GM23338 (cell line): Measurements from ENCODE around the gene TET2.

Experiments used
- CREB1 ChIP-seq: fragments of 250-450 bp; sonication (Bioruptor Pico); IDR thresholded peaks from 2 replicates; pipeline ENCODE4 v1.5.0; 2020; ENCODE audit warnings: low read depth, mild to moderate bottlenecking, moderate library complexity
- EZH2 ChIP-seq: fragments of 200-600 bp; sonication (generic); IDR thresholded peaks from one replicate; pipeline ENCODE4 v1.8.0; 2017; ENCODE audit warnings: antibody characterized with exemption, mild to moderate bottlenecking, low read depth; ENCODE audit not compliant: unreplicated experiment
- EZH2phosphoT487 ChIP-seq: fragments of 200-600 bp; sonication (generic); IDR thresholded peaks from one replicate; pipeline ENCODE4 v1.8.1; 2018; ENCODE audit warnings: antibody characterized with exemption; ENCODE audit not compliant: unreplicated experiment
- JUNB ChIP-seq: IDR thresholded peaks from one replicate; pipeline ENCODE4 v1.6.1; 2016; ENCODE audit warnings: antibody characterized with exemption; ENCODE audit not compliant: unreplicated experiment
- NANOG ChIP-seq: IDR thresholded peaks from 2 replicates; pipeline ENCODE4 v1.6.1; 2016; ENCODE audit warnings: antibody characterized with exemption, borderline replicate concordance
- POLR2AphosphoS5 ChIP-seq: IDR thresholded peaks from 2 replicates; pipeline ENCODE4 v1.6.1; 2016; ENCODE audit warnings: antibody characterized with exemption, low read depth
- TF ChIP-seq, protein P1 (sequence below), 2 experiments: fragments of 200-600 bp in 1 of 2; sonication (generic) in 1 of 2; conservative IDR thresholded peaks; 2 replicates each; pipeline versions ENCODE4 v1.5.1 to v1.6.1; 2016 to 2017; ENCODE audit warnings: antibody characterized with exemption in 2 of 2, low read depth in 2 of 2, mild to moderate bottlenecking in 2 of 2, moderate library complexity in 1 of 2
- TF ChIP-seq, protein P2 (sequence below): IDR thresholded peaks from one replicate; pipeline ENCODE4 v1.6.1; 2018; ENCODE audit warnings: antibody characterized with exemption; ENCODE audit not compliant: unreplicated experiment
- TF ChIP-seq, protein P3 (sequence below): IDR thresholded peaks from 2 replicates; pipeline ENCODE4 v1.6.1; 2016; ENCODE audit warnings: antibody characterized with exemption
- TF ChIP-seq, protein P4 (sequence below): fragments of 250-450 bp; sonication (Bioruptor Pico); IDR thresholded peaks from 2 replicates; pipeline ENCODE4 v1.5.0; 2020; ENCODE audit warnings: mild to moderate bottlenecking, moderate library complexity

DNA sequence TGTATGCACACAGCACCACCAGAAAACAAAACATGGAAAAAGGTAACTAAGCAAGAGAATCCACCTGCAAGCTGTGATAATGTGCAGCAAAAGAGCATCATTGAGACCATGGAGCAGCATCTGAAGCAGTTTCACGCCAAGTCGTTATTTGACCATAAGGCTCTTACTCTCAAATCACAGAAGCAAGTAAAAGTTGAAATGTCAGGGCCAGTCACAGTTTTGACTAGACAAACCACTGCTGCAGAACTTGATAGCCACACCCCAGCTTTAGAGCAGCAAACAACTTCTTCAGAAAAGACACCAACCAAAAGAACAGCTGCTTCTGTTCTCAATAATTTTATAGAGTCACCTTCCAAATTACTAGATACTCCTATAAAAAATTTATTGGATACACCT, 90.2 kb downstream of the TET2 start:
- no peak for TF ChIP-seq POLR2AphosphoS5
- TF ChIP-seq, protein P1, sequence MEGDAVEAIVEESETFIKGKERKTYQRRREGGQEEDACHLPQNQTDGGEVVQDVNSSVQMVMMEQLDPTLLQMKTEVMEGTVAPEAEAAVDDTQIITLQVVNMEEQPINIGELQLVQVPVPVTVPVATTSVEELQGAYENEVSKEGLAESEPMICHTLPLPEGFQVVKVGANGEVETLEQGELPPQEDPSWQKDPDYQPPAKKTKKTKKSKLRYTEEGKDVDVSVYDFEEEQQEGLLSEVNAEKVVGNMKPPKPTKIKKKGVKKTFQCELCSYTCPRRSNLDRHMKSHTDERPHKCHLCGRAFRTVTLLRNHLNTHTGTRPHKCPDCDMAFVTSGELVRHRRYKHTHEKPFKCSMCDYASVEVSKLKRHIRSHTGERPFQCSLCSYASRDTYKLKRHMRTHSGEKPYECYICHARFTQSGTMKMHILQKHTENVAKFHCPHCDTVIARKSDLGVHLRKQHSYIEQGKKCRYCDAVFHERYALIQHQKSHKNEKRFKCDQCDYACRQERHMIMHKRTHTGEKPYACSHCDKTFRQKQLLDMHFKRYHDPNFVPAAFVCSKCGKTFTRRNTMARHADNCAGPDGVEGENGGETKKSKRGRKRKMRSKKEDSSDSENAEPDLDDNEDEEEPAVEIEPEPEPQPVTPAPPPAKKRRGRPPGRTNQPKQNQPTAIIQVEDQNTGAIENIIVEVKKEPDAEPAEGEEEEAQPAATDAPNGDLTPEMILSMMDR (conservative IDR thresholded peaks at IDR 0.05; ENCODE audit: low read depth in 2 of 2), result no peak
- TF ChIP-seq EZH2, result no peak
- TF ChIP-seq, protein P2, sequence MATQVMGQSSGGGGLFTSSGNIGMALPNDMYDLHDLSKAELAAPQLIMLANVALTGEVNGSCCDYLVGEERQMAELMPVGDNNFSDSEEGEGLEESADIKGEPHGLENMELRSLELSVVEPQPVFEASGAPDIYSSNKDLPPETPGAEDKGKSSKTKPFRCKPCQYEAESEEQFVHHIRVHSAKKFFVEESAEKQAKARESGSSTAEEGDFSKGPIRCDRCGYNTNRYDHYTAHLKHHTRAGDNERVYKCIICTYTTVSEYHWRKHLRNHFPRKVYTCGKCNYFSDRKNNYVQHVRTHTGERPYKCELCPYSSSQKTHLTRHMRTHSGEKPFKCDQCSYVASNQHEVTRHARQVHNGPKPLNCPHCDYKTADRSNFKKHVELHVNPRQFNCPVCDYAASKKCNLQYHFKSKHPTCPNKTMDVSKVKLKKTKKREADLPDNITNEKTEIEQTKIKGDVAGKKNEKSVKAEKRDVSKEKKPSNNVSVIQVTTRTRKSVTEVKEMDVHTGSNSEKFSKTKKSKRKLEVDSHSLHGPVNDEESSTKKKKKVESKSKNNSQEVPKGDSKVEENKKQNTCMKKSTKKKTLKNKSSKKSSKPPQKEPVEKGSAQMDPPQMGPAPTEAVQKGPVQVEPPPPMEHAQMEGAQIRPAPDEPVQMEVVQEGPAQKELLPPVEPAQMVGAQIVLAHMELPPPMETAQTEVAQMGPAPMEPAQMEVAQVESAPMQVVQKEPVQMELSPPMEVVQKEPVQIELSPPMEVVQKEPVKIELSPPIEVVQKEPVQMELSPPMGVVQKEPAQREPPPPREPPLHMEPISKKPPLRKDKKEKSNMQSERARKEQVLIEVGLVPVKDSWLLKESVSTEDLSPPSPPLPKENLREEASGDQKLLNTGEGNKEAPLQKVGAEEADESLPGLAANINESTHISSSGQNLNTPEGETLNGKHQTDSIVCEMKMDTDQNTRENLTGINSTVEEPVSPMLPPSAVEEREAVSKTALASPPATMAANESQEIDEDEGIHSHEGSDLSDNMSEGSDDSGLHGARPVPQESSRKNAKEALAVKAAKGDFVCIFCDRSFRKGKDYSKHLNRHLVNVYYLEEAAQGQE, result no peak
- TF ChIP-seq, protein P3, sequence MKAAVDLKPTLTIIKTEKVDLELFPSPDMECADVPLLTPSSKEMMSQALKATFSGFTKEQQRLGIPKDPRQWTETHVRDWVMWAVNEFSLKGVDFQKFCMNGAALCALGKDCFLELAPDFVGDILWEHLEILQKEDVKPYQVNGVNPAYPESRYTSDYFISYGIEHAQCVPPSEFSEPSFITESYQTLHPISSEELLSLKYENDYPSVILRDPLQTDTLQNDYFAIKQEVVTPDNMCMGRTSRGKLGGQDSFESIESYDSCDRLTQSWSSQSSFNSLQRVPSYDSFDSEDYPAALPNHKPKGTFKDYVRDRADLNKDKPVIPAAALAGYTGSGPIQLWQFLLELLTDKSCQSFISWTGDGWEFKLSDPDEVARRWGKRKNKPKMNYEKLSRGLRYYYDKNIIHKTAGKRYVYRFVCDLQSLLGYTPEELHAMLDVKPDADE, result no peak
- no peak for TF ChIP-seq CREB1
- no peak for TF ChIP-seq EZH2phosphoT487
- TF ChIP-seq JUNB, result no peak
- TF ChIP-seq, protein P4, sequence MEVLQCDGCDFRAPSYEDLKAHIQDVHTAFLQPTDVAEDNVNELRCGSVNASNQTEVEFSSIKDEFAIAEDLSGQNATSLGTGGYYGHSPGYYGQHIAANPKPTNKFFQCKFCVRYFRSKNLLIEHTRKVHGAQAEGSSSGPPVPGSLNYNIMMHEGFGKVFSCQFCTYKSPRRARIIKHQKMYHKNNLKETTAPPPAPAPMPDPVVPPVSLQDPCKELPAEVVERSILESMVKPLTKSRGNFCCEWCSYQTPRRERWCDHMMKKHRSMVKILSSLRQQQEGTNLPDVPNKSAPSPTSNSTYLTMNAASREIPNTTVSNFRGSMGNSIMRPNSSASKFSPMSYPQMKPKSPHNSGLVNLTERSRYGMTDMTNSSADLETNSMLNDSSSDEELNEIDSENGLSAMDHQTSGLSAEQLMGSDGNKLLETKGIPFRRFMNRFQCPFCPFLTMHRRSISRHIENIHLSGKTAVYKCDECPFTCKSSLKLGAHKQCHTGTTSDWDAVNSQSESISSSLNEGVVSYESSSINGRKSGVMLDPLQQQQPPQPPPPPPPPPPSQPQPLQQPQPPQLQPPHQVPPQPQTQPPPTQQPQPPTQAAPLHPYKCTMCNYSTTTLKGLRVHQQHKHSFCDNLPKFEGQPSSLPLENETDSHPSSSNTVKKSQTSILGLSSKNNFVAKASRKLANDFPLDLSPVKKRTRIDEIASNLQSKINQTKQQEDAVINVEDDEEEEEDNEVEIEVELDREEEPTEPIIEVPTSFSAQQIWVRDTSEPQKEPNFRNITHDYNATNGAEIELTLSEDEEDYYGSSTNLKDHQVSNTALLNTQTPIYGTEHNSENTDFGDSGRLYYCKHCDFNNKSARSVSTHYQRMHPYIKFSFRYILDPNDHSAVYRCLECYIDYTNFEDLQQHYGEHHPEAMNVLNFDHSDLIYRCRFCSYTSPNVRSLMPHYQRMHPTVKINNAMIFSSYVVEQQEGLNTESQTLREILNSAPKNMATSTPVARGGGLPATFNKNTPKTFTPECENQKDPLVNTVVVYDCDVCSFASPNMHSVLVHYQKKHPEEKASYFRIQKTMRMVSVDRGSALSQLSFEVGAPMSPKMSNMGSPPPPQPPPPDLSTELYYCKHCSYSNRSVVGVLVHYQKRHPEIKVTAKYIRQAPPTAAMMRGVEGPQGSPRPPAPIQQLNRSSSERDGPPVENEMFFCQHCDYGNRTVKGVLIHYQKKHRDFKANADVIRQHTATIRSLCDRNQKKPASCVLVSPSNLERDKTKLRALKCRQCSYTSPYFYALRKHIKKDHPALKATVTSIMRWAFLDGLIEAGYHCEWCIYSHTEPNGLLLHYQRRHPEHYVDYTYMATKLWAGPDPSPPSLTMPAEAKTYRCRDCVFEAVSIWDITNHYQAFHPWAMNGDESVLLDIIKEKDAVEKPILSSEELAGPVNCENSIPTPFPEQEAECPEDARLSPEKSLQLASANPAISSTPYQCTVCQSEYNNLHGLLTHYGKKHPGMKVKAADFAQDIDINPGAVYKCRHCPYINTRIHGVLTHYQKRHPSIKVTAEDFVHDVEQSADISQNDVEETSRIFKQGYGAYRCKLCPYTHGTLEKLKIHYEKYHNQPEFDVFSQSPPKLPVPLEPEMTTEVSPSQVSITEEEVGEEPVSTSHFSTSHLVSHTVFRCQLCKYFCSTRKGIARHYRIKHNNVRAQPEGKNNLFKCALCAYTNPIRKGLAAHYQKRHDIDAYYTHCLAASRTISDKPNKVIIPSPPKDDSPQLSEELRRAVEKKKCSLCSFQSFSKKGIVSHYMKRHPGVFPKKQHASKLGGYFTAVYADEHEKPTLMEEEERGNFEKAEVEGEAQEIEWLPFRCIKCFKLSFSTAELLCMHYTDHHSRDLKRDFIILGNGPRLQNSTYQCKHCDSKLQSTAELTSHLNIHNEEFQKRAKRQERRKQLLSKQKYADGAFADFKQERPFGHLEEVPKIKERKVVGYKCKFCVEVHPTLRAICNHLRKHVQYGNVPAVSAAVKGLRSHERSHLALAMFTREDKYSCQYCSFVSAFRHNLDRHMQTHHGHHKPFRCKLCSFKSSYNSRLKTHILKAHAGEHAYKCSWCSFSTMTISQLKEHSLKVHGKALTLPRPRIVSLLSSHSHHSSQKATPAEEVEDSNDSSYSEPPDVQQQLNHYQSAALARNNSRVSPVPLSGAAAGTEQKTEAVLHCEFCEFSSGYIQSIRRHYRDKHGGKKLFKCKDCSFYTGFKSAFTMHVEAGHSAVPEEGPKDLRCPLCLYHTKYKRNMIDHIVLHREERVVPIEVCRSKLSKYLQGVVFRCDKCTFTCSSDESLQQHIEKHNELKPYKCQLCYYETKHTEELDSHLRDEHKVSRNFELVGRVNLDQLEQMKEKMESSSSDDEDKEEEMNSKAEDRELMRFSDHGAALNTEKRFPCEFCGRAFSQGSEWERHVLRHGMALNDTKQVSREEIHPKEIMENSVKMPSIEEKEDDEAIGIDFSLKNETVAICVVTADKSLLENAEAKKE (CRISPR knock-in tag), result no peak
- TF ChIP-seq NANOG, result no peak
